Adrenal gland (tissue), 5 donors: Measurements from ENCODE around the gene FOXB1.

Experiments used
- POLR2A ChIP-seq, 2 donors: fragments of 450-650 bp; IDR thresholded peaks; one replicate each; pipeline ENCODE4 v1.6.1; 2017; ENCODE audit warnings: antibody characterized with exemption in 2 of 2, mild to moderate bottlenecking in 2 of 2, moderate library complexity in 1 of 2
- TF ChIP-seq, protein P1 (sequence below), 6 experiments: fragments of 450-650 bp in 4 of 6; fragments of 200-600 bp in 2 of 6; sonication (generic) in 1 of 6; IDR thresholded peaks; 1 replicate in 5 of 6; 2 replicates in 1 of 6; pipeline versions ENCODE4 v1.5.1 to v1.8.0; 2016 to 2021; ENCODE audit warnings: antibody characterized with exemption in 6 of 6, mild to moderate bottlenecking in 2 of 6, moderate library complexity in 1 of 6
- donor health status: DM: no; HTN: no; CAD: no.

DNA sequence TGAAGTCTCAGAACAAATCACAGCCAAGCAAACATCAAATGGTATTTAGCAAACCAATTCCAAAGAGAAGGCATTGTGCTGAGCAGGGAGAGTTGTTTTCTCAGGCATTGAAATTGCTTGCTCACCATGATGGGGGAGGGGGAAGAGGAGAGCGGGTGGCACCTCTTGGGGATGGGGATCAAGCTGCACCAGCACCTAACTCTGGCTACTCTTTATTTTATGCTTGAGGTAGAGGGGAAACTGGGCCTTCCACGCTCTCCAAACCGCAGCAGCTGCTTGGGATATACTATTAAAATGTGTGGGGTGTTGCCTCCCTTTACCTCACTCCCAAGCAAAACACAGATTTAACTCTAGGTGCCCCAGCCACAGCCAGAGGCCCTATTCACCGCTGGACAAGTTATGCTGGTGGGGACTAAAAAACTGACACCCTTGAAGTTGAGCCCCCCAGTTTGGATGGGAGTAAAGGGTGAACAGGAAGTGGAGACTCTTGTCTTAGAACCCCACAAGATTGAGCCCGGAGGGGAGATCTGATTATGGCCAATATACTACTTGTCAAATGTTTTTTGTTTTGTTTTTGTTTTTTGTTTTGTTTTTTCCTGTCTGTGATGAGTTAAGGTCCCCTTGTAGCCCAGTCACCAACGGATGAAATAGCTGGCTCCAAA lies 5.0 kb upstream of the FOXB1 start:
- no peak for TF ChIP-seq POLR2A (IDR thresholded peaks at IDR 0.05)
- TF ChIP-seq, protein P1, sequence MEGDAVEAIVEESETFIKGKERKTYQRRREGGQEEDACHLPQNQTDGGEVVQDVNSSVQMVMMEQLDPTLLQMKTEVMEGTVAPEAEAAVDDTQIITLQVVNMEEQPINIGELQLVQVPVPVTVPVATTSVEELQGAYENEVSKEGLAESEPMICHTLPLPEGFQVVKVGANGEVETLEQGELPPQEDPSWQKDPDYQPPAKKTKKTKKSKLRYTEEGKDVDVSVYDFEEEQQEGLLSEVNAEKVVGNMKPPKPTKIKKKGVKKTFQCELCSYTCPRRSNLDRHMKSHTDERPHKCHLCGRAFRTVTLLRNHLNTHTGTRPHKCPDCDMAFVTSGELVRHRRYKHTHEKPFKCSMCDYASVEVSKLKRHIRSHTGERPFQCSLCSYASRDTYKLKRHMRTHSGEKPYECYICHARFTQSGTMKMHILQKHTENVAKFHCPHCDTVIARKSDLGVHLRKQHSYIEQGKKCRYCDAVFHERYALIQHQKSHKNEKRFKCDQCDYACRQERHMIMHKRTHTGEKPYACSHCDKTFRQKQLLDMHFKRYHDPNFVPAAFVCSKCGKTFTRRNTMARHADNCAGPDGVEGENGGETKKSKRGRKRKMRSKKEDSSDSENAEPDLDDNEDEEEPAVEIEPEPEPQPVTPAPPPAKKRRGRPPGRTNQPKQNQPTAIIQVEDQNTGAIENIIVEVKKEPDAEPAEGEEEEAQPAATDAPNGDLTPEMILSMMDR (IDR thresholded peaks at IDR 0.05), result no peak
